ENCODE results near the gene ANKS3. TPM values are rescaled to one million over a fixed set of nuclear protein-coding genes. Genes with fewer than 3 reads are reported as not detected.

The ANKS3 gene
- total RNA-seq, 4 donors from 2014 or later: 9.3 to 21.5 (median 13.2) TPM

- no peak for TF ChIP-seq CTCF (IDR thresholded peaks at IDR 0.05; ENCODE audit: low read depth)
Measured at GRCh38 chr16:4718466-4718865, 15.6 kb downstream of the ANKS3 start.

GRCh38 chr16:4714996-4715395 is 19.1 kb downstream of the ANKS3 start:
- TF ChIP-seq CTCF (IDR thresholded peaks at IDR 0.05; ENCODE audit: low read depth): no peak

GRCh38 chr16:4713663-4714501 is 20.2 kb downstream of the ANKS3 start:
- TF ChIP-seq CTCF (IDR thresholded peaks at IDR 0.05; ENCODE audit: low read depth): no peak

GRCh38 chr16:4709481-4709880 is 24.6 kb downstream of the ANKS3 start:
- no peak for TF ChIP-seq CTCF (IDR thresholded peaks at IDR 0.05; ENCODE audit: low read depth)

- no peak for TF ChIP-seq CTCF (IDR thresholded peaks at IDR 0.05; ENCODE audit: low read depth)
Measured at GRCh38 chr16:4706871-4707270, 27.2 kb downstream of the ANKS3 start.

GRCh38 chr16:4704913-4705312 is 29.2 kb downstream of the ANKS3 start:
- no peak for TF ChIP-seq CTCF (IDR thresholded peaks at IDR 0.05; ENCODE audit: low read depth)

- TF ChIP-seq CTCF (IDR thresholded peaks at IDR 0.05; ENCODE audit: low read depth): no peak
Measured at GRCh38 chr16:4704491-4704890, 29.6 kb downstream of the ANKS3 start.
